GM19099 (cell line): ENCODE measurements around the gene PIWIL4.

ENCODE experiments used
- POLR2A ChIP-seq: IDR thresholded peaks from 3 replicates; pipeline ENCODE4 v1.6.1; 2011; ENCODE audit warnings: low read depth; ENCODE audit not compliant: insufficient read length; ENCODE audit errors: extremely low read depth

PIWIL4 gene

DNA sequence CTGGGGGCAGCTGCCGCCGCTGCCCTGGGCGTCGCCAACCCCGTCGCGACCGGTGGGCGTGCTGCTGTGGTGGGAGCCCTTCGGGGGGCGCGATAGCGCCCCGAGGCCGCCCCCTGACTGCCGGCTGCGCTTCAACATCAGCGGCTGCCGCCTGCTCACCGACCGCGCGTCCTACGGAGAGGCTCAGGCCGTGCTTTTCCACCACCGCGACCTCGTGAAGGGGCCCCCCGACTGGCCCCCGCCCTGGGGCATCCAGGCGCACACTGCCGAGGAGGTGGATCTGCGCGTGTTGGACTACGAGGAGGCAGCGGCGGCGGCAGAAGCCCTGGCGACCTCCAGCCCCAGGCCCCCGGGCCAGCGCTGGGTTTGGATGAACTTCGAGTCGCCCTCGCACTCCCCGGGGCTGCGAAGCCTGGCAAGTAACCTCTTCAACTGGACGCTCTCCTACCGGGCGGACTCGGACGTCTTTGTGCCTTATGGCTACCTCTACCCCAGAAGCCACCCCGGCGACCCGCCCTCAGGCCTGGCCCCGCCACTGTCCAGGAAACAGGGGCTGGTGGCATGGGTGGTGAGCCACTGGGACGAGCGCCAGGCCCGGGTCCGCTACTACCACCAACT, 22.4 kb upstream of the PIWIL4 start:
- no peak for TF ChIP-seq POLR2A

DNA sequence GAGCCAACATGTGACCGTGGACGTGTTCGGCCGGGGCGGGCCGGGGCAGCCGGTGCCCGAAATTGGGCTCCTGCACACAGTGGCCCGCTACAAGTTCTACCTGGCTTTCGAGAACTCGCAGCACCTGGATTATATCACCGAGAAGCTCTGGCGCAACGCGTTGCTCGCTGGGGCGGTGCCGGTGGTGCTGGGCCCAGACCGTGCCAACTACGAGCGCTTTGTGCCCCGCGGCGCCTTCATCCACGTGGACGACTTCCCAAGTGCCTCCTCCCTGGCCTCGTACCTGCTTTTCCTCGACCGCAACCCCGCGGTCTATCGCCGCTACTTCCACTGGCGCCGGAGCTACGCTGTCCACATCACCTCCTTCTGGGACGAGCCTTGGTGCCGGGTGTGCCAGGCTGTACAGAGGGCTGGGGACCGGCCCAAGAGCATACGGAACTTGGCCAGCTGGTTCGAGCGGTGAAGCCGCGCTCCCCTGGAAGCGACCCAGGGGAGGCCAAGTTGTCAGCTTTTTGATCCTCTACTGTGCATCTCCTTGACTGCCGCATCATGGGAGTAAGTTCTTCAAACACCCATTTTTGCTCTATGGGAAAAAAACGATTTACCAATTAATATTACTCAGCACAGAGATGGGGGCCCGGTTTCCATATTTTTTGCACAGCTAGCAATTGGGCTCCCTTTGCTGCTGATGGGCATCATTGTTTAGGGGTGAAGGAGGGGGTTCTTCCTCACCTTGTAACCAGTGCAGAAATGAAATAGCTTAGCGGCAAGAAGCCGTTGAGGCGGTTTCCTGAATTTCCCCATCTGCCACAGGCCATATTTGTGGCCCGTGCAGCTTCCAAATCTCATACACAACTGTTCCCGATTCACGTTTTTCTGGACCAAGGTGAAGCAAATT, 21.7 kb upstream of the PIWIL4 start:
- no peak for TF ChIP-seq POLR2A

DNA sequence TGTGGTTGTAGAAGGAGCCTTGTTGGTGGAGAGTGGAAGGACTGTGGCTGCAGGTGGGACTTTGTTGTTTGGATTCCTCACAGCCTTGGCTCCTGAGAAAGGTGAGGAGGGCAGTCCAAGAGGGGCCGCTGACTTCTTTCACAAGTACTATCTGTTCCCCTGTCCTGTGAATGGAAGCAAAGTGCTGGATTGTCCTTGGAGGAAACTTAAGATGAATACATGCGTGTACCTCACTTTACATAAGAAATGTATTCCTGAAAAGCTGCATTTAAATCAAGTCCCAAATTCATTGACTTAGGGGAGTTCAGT, 21.1 kb upstream of the PIWIL4 start:
- TF ChIP-seq POLR2A: no peak

DNA sequence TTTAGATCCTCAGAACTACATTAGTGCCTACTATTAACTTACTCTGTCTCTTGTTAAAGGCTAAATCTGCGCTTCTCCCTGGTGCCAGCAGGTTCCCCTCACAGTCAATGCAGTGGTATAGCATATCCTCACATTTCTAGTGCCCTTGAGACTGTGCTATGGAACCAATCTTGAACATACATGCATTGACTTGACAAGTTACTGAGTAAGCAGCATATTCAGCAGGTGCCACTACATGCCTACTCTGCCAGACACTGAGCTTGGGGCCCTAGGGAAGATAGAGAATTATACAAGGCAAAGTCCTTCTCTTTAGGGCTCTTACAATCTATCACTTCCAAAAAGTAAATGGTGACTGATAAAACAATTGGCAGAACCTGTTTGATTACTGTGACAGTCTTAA, 20.3 kb upstream of the PIWIL4 start:
- no peak for TF ChIP-seq POLR2A

DNA sequence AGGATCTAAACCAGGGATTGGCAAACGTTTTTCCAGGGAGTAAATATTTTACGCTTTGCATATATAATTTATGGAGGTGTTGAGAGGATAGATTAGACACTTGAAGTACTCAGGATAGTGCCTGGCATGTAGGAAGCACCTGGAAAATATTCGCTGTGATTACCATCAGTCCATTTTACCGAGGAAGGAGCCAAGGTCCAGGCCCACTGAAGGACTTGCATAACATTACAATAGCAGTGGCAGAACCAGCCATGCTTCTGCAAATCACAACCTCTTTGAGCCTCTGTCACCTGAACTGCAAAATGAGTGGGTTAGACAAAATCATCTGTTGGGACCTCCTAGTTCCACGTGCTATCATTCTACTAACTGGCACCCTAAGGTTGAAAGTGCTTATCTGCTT, 18.0 kb upstream of the PIWIL4 start:
- no peak for TF ChIP-seq POLR2A

DNA sequence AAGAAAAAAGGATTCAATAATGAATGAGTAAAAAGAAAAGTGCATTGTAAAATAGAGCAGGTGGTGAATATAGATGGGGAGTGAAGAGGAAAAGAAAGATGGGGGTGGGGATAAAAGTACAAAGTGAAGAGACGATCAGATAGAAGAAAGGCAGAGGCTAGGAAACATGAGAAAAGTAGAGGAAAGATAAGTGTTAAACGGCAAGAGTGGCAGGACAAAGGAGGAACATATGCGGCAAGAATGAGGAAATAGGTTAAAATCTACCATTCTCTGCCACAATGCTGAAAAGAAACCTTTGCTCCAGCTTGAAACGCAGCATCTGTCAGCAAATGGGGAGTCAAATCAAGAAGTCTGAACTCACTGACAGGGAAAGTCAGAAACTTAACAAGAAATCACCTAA, 16.7 kb upstream of the PIWIL4 start:
- no peak for TF ChIP-seq POLR2A

DNA sequence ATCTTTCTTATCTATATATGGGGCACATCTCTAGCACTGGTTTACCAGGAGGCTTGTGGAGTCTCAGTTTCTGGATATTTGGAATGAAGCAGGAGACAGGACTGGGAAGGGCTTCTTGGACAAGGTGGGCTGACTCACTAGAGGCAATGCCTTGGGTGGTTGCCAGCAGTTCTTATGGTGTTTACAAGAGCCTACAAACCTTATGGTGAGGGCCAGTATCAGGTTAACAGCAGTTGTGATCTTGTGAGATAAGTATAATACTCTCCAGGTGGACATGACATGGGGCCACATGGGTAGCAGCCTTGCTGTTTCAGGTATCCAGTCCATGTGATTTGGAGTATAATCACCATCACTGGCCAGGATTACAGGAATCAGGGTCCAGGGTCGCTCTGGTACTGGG, 13.2 kb upstream of the PIWIL4 start:
- no peak for TF ChIP-seq POLR2A

DNA sequence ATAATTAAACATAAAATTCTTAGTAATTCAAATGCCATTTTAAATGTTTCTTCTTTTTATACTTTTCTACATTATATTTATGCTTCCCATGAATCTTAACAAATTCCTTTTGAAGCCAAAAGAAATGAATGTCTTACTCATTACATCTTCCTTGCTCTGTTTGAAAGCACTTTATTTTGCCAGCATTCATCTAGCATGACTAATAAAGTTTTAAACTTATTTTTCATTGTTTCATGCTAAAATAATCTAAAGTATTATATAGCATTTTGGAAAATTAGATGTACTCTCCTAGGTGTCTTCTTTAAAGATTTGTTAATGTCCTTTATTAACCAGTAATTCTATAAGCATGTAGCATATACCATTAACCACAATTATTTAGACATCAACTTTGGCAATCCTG, 9.7 kb upstream of the PIWIL4 start:
- TF ChIP-seq POLR2A: no peak

DNA sequence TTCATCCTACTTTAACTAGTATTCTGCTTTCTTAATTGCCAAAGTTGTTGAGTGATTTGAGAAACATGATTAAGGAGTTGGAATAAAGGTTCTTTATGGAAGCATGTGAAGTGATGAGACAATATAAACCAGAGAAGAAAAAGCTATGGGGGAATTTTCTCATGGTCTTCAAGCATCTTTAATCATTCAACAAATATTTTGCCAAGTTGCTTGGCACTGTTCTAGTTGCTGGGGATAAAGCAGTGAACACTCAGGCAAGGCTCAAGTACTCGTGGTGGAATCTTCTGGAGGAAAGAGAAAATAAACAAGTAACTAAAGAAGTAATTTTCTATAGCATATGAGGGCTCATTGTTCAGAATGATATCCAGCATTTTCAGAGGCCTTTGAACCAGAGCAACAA, 9.2 kb upstream of the PIWIL4 start:
- no peak for TF ChIP-seq POLR2A

DNA sequence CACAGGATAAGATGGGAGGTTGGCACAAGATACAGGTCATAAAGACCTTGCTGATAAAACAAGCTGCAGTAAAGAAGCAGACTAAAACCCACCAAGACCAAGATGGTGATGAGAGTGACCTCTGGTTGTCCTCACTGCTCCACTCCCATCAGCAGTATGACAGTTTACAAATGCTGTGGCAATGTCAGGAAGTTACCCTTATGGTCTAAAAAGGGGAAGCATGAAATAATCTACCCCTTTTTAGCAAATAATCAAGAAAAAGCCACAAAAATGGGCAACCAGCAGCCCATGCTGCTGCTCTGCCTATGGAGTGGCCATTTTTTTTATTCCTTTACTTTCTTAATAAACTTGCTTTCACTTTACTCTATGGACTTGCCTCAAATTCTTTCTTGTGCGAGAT, 8.7 kb upstream of the PIWIL4 start:
- TF ChIP-seq POLR2A: no peak

DNA sequence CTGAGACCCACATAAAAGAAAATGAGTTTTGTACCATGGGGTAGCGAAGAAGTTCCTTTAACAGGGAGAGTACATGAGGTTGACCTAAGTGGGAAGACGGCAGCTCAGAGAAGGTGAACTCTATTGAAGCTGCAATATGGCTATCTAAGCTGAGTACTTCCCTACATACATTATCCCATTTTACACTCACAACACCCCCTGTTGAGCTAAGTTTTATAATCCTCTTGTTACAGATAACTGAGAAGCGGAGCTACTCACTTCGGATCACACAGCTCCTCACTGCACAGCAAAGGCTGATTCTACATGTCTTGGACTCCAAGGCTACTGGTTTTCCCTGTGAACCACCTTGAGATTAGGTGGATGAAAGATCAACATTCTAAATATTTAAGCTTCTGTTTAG, 8.2 kb upstream of the PIWIL4 start:
- TF ChIP-seq POLR2A: no peak

DNA sequence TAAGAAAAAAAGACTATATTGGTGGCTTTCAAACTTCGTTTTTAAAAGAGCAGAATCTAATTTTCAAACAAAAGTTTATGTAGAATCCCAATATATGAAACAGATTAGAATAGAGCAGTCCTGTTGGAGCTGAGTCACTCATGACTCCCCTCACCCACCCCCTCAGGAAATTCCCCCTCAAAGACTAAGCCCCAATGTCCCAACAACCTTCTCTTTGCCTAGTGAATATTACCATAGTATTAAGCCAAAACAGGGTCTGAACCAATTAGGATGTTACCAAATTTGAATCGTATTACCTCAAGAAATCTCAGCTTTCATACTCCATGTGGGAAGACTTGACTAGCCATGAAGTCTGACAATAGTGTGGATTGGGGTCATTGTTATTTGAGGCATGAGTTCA, 7.8 kb upstream of the PIWIL4 start:
- no peak for TF ChIP-seq POLR2A

DNA sequence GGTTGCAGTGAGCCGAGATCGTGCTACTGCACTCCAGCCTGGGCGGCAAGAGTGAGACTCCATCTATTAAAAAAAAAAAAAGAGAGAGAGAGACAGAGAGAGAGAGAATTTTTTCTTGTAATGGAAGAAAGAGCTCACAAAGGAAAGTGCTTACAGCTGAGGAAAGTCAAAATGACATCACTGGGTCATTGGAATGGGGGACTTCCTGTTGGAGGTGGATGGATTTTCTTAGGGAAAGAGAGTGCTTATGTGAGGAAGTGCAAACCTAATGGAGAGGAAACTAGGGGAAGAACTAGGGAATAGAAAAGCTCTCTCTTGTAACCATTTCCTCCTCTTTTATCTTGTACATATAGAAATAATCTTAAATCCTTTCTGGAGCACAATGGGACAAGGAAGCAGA, 6.3 kb upstream of the PIWIL4 start:
- no peak for TF ChIP-seq POLR2A

DNA sequence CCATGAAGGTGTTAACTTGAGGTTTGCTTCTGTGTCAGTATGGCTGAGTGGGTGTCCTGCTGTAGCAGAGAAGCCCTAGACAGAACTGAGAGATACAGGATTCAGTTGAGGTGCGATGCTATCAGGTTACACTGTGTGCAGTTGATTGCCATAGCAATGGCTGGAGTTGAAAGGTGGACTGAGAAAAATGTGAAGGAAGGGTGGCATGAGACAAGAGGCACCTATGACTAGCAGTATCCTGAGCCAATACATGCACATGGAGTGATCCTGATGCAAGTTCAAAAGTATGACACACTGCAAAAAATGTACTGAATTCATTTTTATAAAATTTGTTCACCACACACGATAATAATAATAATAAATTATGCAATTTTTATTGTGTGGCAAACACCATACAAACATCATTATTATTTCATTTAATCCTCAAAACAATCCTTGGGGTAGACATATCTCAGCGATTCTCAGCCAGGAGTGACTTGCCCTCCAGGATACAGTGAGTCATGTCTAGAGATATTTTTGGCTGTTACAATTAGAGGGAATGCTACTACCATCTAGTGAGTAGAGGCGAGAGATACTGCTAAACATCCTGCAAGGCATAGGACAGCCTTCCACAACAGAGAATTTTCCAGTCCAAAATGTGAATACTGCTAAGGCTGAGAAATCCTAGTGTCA, 3.9 kb upstream of the PIWIL4 start:
- no peak for TF ChIP-seq POLR2A

DNA sequence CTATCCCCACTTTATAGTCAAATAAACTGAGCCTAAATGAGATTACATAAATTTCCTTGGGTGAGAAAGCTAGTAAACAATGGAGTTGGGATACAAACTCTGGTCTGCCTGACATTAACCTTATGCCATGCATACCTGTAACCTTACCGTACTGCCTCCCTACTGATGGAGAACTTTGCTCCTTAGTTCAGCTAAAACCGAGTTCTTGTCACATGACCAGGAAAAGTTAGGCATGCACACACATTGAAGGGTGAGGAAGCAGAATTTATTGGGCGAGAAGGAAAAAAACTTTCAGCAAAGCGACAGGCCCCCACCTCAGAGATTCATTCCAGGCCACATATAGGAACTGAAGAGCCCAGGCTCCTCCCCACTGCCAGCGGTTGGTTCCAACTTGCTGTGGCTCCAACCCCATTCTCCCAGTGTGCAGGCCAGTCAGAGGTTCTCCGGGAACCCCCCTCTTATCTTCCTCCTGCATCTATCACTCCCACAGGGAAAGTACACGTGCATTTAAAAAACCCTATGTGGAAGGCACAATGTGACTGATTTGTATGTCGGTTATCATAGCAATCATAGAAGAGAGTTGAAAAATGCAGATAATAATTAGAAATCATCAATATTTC, 3.2 kb upstream of the PIWIL4 start:
- no peak for TF ChIP-seq POLR2A

DNA sequence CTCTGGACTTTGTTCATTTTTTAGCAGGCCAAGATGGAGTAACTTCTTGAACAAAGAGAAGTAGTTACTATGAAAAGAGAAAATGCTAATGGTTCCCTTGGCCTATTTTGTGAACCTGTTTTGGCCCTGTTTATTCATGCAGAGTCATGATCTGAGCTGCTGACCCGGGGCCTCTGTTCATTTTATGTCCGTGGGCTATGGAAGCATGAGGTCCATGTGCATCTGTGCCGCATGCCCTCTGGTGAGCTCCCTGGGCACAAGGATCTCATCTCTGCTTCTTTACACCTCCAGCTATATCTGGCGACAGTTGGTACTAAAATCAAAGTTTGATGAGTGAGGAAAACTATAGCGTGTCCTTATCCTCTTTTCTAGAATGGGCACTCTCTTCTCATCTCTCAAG, 1.0 kb downstream of the PIWIL4 start:
- TF ChIP-seq POLR2A: no peak
